HUDEP-2 (cell line): ENCODE data around the gene A2M.

ENCODE experiments used
- DNase-seq, 76 experiments: peaks; one replicate each; lab custom pipeline; 2025; ENCODE audit not compliant: unreplicated experiment in 76 of 76; lab: John Stamatoyannopoulos, UW

The A2M gene

GRCh38 chr12:9075138-9075535 is 40.6 kb downstream of the A2M start:
- DNase-seq, result no peak

DNA sequence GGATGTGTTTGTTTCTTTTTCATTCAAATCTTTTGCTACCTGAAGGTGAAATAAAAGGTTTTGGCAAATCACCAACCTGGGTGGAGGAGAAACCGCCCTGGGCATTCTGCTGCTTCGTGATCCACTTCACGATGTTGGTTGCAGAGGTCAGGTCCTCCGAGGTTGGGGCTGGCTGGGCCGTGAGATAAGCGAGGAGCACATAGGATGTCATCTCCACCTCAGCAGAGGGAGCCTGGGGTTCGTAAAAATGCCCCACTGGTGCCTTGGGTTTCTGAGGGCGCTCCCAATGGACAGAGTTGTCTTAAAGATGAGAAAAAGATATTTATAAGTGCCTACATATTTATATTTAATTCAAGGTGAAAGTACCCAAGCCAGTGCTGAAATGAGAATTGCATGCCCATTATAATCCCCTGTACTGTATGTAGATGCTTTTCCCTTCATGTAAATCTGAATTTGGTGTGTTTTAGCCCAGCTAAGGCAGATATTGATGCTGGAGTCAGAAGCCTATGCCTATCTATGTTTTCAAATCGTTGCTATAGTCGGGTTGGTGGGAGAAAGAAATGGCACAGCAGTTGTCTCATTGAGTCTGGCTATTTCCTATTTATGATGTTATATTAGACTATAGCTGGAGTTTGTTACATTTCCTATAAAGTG is 41.1 kb downstream of the A2M start:
- DNase-seq, result no peak

- DNase-seq, result no peak
Measured at GRCh38 chr12:9073076-9073475, 42.6 kb downstream of the A2M start.

DNA sequence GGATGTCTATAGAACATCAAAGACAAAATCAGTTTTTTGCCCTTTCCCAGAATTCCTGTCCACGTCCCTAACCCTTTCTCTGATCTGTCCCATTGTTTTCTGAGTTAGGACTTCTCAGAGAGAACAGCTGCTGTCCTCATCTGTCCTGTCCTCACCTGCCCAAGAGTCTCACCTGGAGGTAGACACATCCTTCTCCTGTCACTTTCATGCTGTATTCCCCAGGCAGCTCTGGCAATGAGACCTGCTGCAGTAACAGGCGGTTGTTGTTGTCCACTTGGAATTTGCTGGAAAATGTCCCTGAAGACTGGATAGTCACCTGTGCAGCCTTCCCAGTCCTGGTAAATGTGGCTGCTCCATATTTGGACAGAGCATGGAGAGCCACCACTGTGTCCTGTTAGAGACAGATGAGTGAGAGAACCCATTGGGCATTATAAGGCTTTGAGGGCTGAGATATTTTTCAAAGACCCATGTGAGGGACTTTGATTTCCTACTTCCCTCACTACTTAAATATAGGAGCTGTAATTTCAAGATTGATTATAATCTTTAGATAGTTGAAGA is 43.2 kb downstream of the A2M start:
- DNase-seq, result no peak

DNA sequence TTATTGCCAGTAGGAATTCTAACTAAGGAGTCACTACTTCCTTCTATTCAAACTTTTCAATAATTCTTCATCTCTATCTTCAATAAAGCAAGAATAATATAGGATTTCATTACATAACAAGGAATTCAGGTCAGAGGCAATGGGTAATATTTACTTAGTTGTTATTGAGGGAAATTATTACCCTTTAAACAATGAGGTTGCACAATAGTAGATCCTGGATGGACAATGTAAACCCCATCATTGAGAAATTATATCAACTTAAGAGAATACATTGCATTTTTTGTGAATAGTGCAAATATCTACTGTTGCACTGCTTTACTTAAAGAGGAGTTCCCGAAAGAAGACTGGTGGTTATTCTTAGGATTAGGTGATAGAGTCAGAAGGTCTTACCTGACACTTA is 43.8 kb downstream of the A2M start:
- DNase-seq, result no peak

GRCh38 chr12:9071518-9071917 is 44.2 kb downstream of the A2M start:
- no peak for DNase-seq

GRCh38 chr12:9070351-9070750 is 45.4 kb downstream of the A2M start:
- no peak for DNase-seq

DNA sequence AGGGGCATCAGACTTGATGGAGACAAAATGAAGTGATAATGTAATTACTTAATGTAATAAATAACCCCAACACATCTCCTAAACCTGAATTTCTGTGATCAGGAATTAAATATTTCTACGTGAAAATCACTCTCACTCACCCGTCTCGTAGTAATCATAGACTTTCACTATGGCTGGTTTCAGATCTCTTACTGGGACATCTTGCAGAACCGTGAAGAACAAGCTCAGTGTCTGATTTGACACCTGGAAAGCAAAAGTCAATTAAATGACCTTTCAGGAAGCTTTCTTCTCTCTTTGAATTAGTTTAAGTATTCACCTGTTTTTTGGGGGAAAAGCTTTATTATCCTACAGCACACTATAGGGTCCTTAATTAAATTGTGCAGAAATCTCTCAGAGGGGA is 47.1 kb downstream of the A2M start:
- no peak for DNase-seq

DNA sequence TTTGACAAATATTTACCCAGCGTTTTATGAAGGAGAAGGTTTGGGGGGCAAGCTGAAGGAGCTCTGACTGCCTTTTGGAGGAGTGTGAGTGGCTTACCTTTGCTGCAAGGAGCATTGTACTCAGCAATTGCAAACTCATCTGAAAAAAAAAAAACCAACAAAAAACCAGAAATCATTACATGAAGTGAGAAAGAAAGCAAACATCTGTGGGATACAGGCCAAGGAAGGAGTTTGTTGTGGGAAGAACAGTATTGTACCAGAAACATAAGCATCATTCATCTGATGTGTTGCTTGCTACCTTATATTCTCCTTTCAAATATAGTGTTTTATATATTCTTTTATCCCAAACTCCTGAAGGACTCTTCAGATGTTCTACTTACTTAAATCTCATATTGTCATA is 47.6 kb downstream of the A2M start:
- no peak for DNase-seq

DNA sequence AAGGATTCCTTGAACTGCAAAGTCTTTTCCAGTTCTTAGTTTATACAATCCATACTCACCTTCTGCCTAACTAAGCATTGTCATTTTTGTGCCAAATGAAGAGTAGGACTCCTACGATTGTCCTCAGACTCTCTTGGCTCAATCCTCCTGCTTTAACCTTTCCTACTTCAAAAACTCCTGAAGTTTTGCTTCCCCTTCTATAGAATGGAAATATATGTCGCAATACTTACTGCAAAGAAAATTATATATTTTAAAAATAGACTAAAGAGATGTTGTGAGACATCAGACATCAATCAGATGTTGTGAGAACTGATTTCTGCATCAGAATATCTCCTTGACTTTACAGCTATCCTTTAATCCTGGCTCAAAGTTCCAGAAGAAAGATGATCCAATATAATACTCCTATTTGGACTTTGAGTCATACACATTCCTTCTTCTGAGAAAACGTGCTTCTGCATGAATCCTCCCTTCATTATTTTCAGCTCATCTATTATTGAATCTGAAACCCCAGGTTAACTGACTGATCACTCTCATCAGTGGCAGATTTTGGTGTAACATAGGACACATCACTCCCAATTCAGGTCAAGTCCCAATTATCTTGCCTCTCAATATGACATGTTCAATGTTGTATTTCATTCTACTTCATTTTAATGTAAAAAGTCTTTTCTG is 48.8 kb downstream of the A2M start:
- no peak for DNase-seq

GRCh38 chr12:9066183-9066623 is 49.5 kb downstream of the A2M start:
- DNase-seq, result no peak

DNA sequence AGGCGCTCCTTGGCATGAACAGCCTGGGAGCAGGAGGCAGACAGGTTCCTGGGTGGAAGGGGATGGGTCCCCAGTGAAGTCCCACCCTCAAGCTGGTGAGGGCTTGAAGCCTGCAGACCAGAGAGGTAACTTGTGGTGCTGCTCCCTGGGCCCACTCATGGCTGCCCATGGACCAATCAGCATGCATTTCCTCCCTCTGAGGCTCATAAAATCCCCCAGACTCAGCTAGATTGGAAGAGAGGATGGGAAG is 50.2 kb downstream of the A2M start:
- DNase-seq, result no peak

GRCh38 chr12:9064815-9065606 is 50.7 kb downstream of the A2M start:
- no peak for DNase-seq

DNA sequence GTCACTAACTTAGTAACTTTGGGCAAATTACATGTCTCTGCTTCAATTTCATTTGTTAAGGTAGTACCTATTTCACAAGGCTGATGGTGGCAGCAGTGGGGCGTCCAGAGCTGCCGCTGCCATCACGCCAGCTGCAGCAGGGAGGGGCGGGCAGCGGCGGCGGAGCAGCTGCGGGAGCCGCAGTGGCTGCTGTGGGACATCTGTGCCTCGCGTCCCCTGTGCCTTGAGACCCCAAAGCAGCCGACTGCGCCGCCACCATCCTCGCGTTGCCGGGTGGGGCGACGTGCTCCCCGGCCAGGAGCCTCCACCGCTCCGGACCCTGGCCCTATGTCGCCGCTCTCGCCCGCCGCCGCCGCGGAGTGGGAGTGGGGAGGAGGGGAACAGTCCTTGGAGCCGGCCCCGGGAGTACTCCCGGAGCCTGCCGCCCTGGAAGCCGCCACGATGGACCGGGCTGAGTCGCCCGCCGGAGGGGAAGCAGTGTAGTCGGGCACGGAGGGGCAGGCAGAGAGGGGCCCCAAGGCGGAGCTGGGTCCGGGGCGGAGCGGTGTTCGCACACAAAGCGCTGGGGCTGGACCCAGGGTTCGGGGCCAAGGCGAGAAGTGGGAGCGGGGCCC is 51.4 kb downstream of the A2M start:
- DNase-seq, result peak in 23 of 76 experiments; percentile 2 to 35 (median 15)

- DNase-seq, result no peak
Measured at GRCh38 chr12:9052610-9053009, 63.1 kb downstream of the A2M start.

GRCh38 chr12:9051158-9051550 is 64.6 kb downstream of the A2M start:
- DNase-seq, result no peak

DNA sequence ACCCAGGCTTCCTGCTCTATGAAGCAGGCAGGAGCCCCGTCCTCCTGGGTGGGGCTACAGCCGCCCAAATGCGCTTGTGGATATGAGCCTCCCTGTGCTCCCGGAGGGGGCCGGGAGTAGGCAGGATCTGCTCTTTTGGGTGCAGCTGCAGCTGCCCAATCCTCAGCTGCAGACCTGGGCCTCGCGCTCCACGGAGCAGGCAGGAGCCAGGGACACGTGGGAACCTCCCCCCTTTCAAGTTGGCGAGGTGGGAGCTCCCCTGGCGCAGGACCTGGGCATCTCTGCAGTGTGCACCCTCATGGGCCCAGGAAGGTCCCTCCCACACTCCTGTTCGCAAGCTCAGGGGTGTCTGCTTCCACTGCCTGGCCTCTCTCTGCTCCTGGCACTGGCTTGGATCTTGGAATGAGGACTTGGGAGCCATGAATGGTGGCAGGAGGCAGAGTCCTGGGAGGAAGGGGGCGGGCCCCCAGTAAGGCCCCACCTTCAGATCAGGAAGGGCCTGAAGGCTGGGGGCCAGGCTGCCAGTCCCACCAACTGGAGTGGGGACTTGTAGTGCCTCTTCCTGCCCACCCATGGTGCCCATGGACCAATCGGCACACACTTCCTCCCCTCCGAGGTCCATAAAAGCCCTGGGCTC is 65.1 kb downstream of the A2M start:
- DNase-seq, result no peak

GRCh38 chr12:9049520-9050133 is 66.1 kb downstream of the A2M start:
- peak in 23 of 76 experiments; percentile 3 to 39 (median 25) for DNase-seq

DNA sequence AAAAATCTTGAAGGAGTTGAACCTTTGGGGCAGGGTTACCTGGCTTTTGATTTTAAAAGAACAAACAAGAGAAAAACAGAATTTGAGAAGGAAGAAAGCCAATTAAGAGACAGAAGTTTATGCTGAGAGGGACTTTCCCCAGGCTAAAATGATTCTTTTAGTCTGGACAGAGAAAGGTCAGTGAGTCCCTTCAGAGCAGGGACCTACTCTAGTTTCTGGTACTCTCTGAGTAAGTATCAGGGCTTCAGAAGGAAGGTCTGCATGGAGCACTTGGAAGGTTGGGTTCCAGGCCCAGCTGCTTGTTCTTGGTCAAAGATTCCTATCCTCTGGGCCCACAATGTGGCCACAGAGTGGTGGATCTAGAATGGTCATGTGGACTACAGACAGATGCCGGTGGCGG is 66.8 kb downstream of the A2M start:
- no peak for DNase-seq

GRCh38 chr12:9047105-9047504 is 68.6 kb downstream of the A2M start:
- DNase-seq, result no peak
